ENCODE results near the gene DCP1B. TPM values are rescaled to one million over a fixed set of nuclear protein-coding genes. Genes with fewer than 3 reads are reported as not detected.

DCP1B gene
- total RNA-seq, 1 donor from 2014 or later: 6.1 TPM

DNA sequence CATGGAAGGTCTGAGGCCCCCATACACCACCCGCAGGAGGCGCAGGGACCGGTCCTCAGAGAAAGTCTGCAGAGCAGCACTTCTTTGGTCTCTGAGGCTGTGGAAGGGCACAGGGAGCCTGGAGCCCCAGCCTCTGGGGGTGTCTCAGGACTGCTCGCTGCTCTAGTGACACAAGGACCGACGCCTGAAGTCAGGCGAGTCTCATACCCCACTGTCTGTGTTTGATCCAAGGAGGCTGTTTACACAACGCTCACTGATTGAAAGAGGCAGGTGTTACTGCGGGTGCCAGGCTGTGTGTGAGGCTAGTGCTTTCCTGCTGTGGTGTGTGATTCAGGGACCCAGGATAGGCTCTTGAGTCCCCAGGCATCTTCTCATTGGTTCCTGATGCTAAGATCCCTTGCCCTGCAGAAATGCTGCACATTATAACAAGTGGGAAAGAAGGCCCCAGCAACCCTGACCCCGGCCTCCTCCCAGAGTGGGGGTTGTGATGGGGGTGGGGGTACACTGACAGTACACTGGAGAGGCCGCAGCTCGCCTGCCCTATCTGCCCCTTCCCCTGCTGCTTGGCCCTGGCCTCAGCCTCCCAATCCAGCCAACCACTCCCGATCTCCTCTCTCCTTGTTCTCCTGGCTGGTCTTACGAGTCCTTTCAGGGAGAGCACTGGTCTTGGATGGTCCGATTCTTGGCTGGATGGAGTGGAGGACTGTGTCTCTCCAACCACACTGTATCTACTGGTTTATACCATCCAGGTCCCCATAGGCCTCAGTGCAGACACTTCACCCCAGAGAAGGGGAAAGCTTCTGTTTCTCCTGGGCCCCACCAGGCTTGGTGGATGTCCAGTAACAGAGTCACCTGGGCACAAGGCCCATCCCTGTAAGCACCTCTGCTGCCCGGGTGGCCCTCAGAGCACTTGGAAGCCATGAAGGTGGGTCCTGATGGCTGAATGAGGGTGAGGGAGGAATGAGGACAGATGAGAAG is 92.4 kb downstream of the DCP1B start:
- FAIRE-seq (no peak), DNase-seq (ENCODE audit: low spot score in 2 of 2) (peak; percentile 4 to 6)

DNA sequence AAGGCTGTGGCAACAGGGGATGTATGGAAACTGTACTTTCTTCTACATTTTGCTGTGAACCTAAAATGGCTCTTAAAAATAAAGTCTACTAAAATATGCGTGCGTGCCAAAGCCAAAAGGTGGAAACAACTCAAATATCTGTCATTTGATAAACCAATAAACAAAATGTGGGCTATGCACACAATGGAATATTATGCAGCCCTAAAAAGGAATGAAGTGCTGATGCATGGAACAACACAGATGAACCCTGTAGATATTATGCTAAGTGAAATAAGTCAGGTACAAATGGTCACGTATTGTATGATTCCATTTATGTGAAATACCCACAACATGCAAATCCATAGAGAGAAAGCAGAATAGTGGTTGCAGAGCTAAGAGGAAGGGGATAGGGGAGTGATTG is 93.8 kb downstream of the DCP1B start:
- DNase-seq (ENCODE audit: low spot score in 2 of 2): no peak
- FAIRE-seq: no peak

- no peak for FAIRE-seq
Observed at GRCh38 chr12:1908758-1909157, 95.5 kb downstream of the DCP1B start.

GRCh38 chr12:1907652-1908611 is 96.3 kb downstream of the DCP1B start:
- peak in 1 of 2 donors; percentile 9 for DNase-seq (ENCODE audit: low spot score in 2 of 2)
- FAIRE-seq: no peak

More at GRCh38 chr12:1908758-1909157, 95.5 kb downstream of the DCP1B start:
- DNase-seq (ENCODE audit: low spot score in 2 of 2): peak in 1 of 2 donors; percentile 5

- no peak for DNase-seq (ENCODE audit: low spot score in 2 of 2)
- FAIRE-seq: no peak
Observed at GRCh38 chr12:1906579-1906978, 97.7 kb downstream of the DCP1B start.

DNA sequence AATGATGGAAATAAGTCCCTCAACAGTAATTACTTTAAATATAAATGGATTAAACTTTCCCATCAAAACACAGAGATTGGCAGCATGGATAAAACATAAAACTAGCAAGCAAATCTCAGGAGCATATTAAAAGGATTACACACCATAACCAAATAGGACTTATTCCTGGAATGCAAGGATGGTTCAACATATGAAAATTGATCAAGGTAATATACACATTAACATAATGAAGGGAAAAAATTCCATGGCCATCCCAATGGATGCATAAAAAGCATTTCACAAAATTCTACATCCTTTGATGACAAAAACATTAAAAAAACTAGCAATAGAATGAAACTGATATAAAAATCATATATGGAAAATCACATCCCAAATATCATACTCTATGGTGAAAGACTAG is 99.4 kb downstream of the DCP1B start:
- no peak for FAIRE-seq
- no peak for DNase-seq (ENCODE audit: low spot score in 2 of 2)

GRCh38 chr12:1896964-1897363 is 107.3 kb downstream of the DCP1B start:
- DNase-seq (ENCODE audit: low spot score in 2 of 2) (no peak), FAIRE-seq (no peak)

Other genes with a start within 250 kb of the DCP1B start
- 1.6 TPM for gene LRTM2, start 183.9 kb downstream of the DCP1B start, total RNA-seq
- gene CACNA2D4, start 85.8 kb downstream of the DCP1B start, total RNA-seq: not detected
- gene CACNA1C, start 48.5 kb upstream of the DCP1B start, total RNA-seq: 20.0 TPM

Data from frontal cortex (tissue), 4 donors.